Raji (cell line): ENCODE measurements around the gene RXFP4.

Experiments used
- POLR2A ChIP-seq: IDR thresholded peaks from 2 replicates; pipeline ENCODE4 v1.6.1; 2011; ENCODE audit warnings: low read depth, low read length, control low read depth; ENCODE audit not compliant: insufficient read depth

The RXFP4 gene

DNA sequence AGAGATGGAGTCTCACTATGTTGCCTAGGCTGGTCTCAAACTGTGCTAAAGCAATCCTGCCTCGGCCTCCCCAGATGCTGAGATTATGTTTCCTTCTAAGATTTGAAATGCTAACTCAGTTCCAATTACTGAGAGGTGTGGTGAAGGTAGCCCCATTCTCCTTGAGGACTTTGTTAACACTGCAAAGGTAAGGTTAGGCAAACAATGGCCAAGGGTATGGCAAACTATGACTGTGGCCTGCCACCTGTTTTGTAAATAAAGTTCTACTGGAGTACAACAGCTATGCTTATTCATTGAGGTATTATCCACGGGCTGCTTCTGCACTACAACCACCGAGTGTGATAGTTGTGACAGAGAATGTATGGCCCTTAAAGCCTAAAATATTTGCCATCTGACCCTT is 20.7 kb upstream of the RXFP4 start:
- TF ChIP-seq POLR2A: no peak

DNA sequence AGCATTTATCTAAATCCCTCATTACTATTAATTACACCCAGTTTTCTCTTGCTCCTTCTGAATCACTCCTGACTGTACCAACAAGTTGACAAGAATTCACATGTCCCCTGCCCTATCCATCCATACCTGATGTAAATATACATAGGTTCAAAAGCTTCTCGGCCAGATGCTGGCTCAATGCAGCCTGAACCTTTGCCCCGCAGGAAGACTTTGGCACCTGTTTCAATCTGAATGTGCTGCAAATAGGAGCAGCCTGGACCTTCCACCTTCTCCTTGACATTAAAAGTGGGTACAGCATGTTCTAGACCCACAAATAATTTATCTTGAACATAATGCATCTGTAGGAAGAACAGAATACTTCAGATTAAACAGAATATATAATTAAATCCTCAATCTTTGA is 15.9 kb upstream of the RXFP4 start:
- no peak for TF ChIP-seq POLR2A

DNA sequence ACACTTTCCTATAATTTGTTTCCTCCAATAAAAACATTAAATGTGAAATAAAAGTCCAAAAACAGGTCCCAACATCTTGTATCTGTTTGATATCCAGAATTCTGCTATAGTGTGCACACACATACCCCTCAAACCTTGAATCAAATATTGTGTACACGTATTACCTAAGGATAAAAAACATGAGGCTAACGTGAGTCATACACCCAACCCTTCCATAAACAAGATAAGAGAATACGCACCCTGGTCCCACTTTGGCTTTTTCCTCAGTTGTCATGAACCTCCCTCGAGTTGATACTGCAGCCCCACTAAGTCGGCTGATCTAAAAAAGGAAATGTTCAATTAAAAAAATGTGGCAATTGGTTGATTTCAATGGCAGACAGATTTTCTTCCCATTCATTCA is 12.4 kb upstream of the RXFP4 start:
- TF ChIP-seq POLR2A: no peak

DNA sequence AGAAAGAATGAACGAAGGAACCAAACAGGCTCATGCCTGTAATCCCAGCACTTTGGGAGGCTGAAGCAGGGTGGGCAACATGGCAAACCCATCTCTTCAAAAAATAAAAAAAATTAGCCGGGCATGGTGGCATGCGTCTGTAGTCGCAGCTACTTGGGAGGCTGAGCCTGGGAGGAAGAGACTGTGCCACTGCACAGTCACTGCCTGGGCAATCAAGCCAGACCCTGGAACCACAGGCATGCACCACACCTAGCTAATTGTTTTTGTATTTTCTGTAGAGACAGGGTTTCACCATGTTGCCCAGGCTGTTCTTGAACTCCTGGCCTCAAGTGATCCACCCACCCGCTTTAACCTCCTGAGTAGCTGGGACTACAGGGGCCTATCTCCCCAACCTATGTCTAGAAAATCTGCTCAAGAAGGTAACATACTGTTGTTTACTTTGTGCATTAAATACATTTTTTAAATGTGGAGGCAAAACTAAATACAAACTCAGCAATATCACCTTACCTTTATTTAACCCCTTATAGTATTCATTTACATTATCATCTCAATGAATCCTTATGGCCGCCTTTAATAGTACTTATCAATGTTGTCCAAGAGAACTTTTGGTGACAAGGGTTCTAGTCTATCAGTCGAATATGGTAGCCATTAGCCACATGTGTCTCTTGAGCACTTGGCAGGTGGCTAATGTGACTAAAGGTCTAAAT is 10.0 kb upstream of the RXFP4 start:
- TF ChIP-seq POLR2A: no peak

DNA sequence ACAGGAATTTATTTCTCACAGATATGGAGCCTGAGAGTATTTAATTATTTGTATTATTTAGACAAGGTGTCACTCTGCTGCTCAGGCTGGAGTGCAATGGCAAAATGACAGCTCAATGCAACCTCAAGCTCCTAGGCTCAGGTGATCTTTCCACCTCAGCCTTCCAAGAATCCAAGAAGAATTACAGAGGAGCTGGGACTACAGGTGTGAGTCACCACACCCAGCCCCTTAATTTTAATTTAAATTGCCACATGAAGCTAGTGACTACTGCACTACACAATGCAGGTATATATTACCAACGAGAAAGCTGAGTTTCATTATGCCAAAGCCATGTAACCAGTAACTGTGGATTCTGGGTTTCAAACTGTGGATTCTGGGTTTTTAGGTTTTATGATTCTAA is 9.4 kb upstream of the RXFP4 start:
- no peak for TF ChIP-seq POLR2A

DNA sequence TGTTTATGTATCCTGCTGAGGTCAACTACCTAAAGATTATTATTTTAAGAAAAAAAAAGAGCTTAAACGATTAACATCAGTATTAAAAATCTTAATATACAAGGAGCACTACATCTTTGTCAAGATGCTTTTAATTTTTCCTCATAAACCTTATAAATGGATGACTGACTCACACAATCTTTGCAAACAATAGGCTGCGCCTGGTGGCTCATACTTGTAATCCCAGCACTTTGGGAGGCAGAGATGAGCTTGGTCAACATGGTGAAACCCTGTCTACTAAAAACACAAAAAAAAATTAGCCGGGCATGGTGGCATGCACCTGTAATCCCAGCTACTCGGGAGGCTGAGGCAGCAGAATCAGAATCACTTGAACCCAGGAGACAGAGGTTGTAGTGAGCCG is 9.0 kb upstream of the RXFP4 start:
- no peak for TF ChIP-seq POLR2A

DNA sequence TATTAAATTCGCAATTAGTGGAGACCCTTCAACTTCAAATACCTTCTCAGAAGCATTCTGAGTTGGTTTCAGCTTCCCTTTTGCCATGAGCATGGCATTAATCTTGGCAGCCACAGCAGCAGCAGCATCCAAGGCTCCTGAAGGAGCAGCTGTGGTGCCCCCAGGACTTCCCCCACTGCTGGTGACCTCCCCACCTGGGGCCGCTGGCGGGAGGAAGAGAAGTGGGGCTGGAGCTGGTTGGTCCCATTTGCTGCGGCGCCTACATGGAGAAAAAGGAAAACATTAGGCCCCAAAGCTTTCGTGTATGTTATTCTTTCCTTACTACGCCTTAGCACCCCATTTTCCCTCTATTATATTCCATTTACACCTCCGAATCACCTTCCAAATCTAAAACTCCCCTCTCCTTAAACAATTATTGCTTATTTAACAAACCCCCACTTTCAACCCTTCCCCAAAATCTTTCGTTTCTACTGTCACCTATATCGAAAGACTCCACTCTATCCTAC is 7.8 kb upstream of the RXFP4 start:
- TF ChIP-seq POLR2A: no peak

DNA sequence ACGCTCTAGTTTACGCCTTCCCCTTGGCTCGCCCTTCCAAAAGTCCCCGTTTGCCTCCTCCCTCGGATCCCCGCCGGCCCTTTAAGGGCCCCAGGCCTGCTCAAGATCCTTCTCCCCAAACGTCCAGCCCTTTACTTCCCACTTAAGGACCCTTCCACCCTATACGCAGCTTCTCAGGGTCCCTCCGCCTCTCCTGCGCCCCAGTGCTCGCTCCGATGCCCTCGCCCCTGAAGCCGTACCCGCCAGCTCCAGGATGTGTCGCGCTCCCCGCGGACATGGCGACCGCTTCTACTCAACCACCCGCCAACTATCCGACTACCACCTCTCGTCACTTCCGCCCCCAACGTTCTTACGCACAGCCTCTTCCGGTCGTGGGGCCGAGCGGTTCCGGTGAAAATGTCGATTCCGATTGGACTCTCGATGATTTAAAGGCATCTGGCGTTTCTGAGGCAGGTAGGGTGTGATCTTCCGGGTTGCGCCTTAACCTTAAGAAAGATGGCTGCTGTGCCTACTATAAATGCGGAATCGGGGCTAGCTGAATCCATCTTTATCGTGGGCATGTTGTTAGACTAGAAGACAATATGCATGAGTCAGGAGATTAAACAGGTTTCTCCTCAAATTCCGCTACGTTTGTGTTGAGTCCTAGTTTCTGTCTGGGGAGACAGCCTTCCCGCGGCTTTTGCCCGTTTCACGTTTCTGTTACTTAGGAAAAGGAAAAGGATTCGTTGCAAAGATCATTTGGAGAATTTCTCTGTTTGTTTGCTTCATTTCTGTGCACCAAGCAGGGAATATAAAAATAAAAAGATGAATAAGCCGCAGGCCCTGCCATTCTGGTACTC is 7.1 kb upstream of the RXFP4 start, which contains the start of gene KHDC4:
Gene KHDC4, minus strand, starts transcription at position 317 of the 839 bp plus-strand sequence. Its CDS starts 40 bp downstream, at position 277.
- peak; percentile 98 for TF ChIP-seq POLR2A

DNA sequence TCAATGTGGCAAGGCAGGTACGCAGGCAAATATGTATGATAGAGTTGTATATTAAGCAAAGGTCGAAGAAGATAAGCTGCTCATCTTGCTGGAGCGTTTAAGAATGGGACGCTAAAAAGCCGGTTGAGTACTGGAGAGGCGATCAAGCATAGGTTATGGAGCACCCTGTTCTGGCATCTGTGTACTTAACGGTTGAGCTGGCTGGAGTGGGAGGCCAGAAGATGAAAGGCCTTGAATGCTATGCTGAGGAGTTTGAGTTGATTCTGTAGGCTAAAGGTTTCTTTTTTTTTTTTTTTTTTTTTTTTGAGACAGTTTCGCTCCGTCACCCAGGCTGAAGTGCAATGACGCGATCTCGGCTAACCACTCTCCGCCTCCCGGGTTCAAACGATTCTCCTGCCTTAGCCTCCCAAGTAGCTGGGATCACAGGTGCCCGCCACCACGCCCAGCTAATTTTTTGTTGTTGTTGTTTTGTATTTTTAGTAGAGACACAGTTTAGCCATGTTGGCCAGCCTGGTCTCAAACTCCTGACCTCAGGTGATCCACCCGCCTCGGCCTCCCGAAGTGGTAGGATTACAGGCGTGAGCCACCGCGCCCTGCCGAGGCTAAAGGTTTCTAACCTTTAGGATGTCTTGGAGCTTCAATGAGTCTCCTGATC is 6.4 kb upstream of the RXFP4 start:
- no peak for TF ChIP-seq POLR2A

DNA sequence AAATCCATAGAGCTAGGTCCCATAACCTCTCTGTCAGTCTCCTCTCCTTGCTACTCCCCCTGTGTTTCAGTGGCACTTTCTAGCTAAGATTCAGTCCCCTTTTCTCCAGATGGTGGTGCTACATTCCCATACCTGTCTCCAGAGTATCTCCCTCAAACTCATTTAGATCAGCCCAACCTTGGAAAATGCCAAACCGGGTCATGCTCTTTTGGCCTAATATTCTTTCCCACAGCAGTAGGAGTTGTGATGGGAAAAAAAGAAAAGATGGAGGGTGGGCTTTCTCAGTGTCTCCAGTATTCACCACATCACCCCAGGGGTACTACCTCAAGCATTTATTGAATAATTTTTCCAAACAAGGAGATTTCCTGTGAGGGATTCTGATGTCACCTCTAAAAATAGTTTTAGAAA is 3.2 kb upstream of the RXFP4 start:
- no peak for TF ChIP-seq POLR2A

DNA sequence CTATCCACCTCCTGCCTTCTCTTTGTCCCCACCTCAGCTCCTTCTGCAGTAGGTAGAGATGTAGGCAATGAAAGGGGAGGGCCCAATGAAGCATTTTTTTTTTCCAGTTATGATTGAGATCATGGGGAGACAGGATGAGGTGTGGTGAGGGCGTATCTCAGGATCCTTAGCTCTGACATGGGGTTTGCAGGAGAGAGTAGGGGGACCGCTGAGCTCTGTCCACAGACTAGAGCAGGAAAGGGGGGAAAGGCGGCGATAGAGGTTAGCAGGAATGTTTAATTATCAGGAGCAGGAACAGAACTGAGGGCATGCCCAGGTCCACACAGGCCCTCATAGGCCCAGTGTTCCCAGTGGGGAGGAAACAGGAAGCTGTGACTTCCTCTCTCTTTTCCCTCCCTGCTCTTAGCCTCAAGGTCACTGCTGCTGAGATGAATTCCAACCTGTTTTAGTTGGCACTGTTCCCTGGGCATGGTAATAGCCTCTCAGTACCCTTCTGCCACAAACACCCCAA is 901 bp upstream of the RXFP4 start:
- no peak for TF ChIP-seq POLR2A

DNA sequence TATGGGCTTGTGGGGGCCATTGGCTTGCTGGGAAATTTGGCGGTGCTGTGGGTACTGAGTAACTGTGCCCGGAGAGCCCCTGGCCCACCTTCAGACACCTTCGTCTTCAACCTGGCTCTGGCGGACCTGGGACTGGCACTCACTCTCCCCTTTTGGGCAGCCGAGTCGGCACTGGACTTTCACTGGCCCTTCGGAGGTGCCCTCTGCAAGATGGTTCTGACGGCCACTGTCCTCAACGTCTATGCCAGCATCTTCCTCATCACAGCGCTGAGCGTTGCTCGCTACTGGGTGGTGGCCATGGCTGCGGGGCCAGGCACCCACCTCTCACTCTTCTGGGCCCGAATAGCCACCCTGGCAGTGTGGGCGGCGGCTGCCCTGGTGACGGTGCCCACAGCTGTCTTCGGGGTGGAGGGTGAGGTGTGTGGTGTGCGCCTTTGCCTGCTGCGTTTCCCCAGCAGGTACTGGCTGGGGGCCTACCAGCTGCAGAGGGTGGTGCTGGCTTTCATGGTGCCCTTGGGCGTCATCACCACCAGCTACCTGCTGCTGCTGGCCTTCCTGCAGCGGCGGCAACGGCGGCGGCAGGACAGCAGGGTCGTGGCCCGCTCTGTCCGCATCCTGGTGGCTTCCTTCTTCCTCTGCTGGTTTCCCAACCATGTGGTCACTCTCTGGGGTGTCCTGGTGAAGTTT is 550 bp downstream of the RXFP4 start:
- no peak for TF ChIP-seq POLR2A

DNA sequence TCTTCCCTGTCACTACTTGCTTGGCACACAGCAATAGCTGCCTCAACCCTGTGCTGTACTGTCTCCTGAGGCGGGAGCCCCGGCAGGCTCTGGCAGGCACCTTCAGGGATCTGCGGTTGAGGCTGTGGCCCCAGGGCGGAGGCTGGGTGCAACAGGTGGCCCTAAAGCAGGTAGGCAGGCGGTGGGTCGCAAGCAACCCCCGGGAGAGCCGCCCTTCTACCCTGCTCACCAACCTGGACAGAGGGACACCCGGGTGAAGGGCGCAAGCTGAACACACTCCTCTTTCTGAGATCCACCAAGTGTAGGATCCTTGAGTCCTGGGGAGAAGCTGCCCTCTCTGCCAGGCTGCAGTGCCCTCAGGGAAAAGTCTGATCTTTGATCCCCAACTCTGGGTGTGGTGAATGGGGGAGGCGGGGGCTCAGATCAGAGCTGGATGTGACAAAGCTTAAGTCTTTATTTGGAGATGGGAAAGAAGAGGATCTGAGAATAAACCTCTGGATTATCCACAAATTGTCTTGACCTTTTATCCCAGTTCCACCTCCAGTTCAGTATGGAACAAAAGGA is 1.2 kb downstream of the RXFP4 start:
- no peak for TF ChIP-seq POLR2A

DNA sequence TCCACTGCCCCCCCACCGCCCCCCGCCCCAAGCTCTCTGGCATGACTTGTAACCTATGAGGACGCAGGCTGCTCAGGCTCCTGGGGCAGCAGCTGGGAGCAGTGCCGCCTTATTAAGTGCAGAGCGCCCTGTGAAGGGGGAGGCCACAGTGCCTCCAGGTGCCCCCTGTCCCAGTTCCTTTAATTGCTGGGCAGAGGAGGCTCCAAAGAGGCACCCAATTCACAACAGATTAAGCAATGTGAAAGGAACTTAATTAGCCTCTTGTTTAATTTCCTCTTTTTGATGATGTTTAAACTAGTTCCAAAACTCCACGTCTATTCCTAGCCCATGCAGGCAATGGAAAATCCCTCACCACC is 3.0 kb downstream of the RXFP4 start:
- no peak for TF ChIP-seq POLR2A
